ENCODE data around the gene TMEM30A. TPM values are rescaled to one million over a fixed set of nuclear protein-coding genes. Genes with fewer than 3 reads are reported as not detected.

The TMEM30A gene
- total and polyA plus RNA-seq, 2 of the 13 experiments (the other 11 are each of a cell fraction or from before 2014, with no cell fraction given), result 17.6 to 54.4 TPM

DNA sequence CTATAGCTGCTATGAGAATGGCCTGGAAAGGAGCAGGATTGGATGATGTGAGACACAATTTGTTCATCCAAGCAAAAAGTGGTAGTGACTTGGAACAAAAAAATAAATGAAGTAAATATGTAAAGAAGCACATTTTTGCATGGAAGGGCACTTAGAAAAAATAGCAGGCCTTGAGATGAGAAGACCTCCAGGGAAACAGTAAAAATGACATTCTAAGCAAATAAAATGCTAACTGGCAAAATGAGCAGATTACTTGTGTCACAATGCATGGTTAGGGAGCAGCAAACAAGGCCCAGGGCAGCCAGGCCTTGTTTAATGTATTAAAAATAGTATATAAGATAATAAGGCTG lies 21.2 kb downstream of the TMEM30A start:
- peaks cover 3 to 34% of the 10 kb centered on the region in 2 experiments; a peak in 4 of 5 replicates for H3K36me3 ChIP-seq (replicated peaks in 1 of 2; ENCODE audit: control insufficient read depth in 1 of 2, insufficient read depth in 2 of 2, low read length in 2 of 2)
- BruUV-seq (replicated peaks), result no TSS peak
- DNase-seq (ENCODE audit: low spot score) (no peak), ATAC-seq (no peak), FAIRE-seq (no peak)
- H3K9me3 ChIP-seq (ENCODE audit: low read length), result no peaks in the 10 kb centered on the region
- H4K20me1 ChIP-seq (ENCODE audit: insufficient read depth, low read length), result no peaks in the 10 kb centered on the region
- peaks cover 14% of the 10 kb centered on the region for H3K79me2 ChIP-seq (ENCODE audit: insufficient read depth, low read length)
- H3K4me2 ChIP-seq (ENCODE audit: low read depth, low read length), result no peak overlapping the region
- in situ Hi-C loops (cut with HindIII; ENCODE audit: extremely low pct_ligation_motif_present, low pct_unique_long_range_greater_than_20kb), result no loop called here
- H3K27ac ChIP-seq (ENCODE audit: extremely low read length, insufficient read depth, low read length), result no peak overlapping the region
- H3K27me3 ChIP-seq (ENCODE audit: control insufficient read depth in 1 of 2, insufficient read depth in 2 of 2, low read length in 2 of 2), result no peaks in the 10 kb centered on the region
- POLR2A ChIA-PET, result no interaction called here
- intact Hi-C loops (cut with micrococcal nuclease; ENCODE audit: unreplicated experiment), result no loop called here
- H2AFZ ChIP-seq (ENCODE audit: low read length), result no peak overlapping the region
- no peak overlapping the region for H3K4me3 ChIP-seq (replicated peaks in 1 of 3; ENCODE audit: insufficient read depth in 1 of 3, low read depth in 2 of 3, low read length in 3 of 3)
- CTCF ChIA-PET (ENCODE audit: low intra/inter-chr PET ratio, low total read pairs), result no interaction called here
- no peak overlapping the region for H3K9ac ChIP-seq (ENCODE audit: insufficient read depth, low read depth, low read length)
- no peaks in the 10 kb centered on the region for H3K4me1 ChIP-seq (ENCODE audit: insufficient read depth, low read length)
- TF ChIP-seq XBP1 (CRISPR knock-in tag; IDR thresholded peaks at IDR 0.05) (no peak), KDM2A (CRISPR knock-in tag; IDR thresholded peaks at IDR 0.05; ENCODE audit: borderline replicate concordance, low read depth) (no peak), DBP (CRISPR knock-in tag; IDR thresholded peaks at IDR 0.05; ENCODE audit: not compliant biosample characterization) (no peak), PHF5A (CRISPR knock-in tag; IDR thresholded peaks at IDR 0.05; ENCODE audit: low read depth, unreplicated experiment) (no peak), MED8 (CRISPR knock-in tag; IDR thresholded peaks at IDR 0.05; ENCODE audit: insufficient replicate concordance) (no peak), ZNF761 (CRISPR knock-in tag; conservative IDR thresholded peaks at IDR 0.05) (no peak), ZHX2 (IDR thresholded peaks at IDR 0.05; ENCODE audit: low read depth) (no peak), ZHX2 (CRISPR knock-in tag; IDR thresholded peaks at IDR 0.05; ENCODE audit: borderline replicate concordance) (no peak), RARG (CRISPR knock-in tag; IDR thresholded peaks at IDR 0.05; ENCODE audit: low read depth) (no peak), WIZ (CRISPR knock-in tag; IDR thresholded peaks at IDR 0.05) (no peak), FOXC1 (CRISPR knock-in tag; IDR thresholded peaks at IDR 0.05; ENCODE audit: borderline replicate concordance) (no peak), HMGXB3 (CRISPR knock-in tag; IDR thresholded peaks at IDR 0.05; ENCODE audit: borderline replicate concordance) (no peak), MAFF (IDR thresholded peaks at IDR 0.05; ENCODE audit: low read depth, low read length) (peak; percentile 44; the same call in 1 of the 2 replicates), ZNF607 (CRISPR knock-in tag; IDR thresholded peaks at IDR 0.05; ENCODE audit: borderline replicate concordance) (no peak), ZNF432 (CRISPR knock-in tag; IDR thresholded peaks at IDR 0.05; ENCODE audit: borderline replicate concordance) (no peak)

All from HepG2 (cell line).